IPS-18c (cell line): Measurements from ENCODE around the gene DOLK.

Experiments used
- H3K4me3 ChIP-seq: 2 replicates; pipeline ENCODE4 v1.7.0; 2013; ENCODE audit warnings: low read depth, mild to moderate bottlenecking, low read length, moderate library complexity; ENCODE audit not compliant: insufficient read depth
- H3K9me3 ChIP-seq: one replicate; pipeline ENCODE4 v1.6.1; 2013; ENCODE audit warnings: mild to moderate bottlenecking, low read length, moderate library complexity; ENCODE audit not compliant: control insufficient read depth, insufficient read depth

DOLK gene

GRCh38 chr9:128898845-128899565 is 48.4 kb downstream of the DOLK start:
- H3K4me3 ChIP-seq, result no peak overlapping the region
- no peaks in the 10 kb centered on the region for H3K9me3 ChIP-seq

GRCh38 chr9:128898382-128898781 is 49.0 kb downstream of the DOLK start:
- H3K4me3 ChIP-seq, result no peak overlapping the region
- no peaks in the 10 kb centered on the region for H3K9me3 ChIP-seq

GRCh38 chr9:128895556-128895955 is 51.8 kb downstream of the DOLK start:
- Histone ChIP-seq H3K9me3 (no peaks in the 10 kb centered on the region), H3K4me3 (no peak overlapping the region)
